H1 (cell line): ENCODE results near the gene IL27RA. TPM values are rescaled to one million over a fixed set of nuclear protein-coding genes. Genes with fewer than 3 reads are reported as not detected.

Experiments
- CTCF ChIA-PET: fragments of 300-600 bp; sonication (Branson Sonifier 250); formaldehyde crosslinking; loops from one replicate; lab custom pipeline; 2021; ENCODE audit not compliant: partially characterized antibody; lab: Charles Lee
- POLR2A ChIA-PET: fragments of 300-600 bp; sonication (Branson Sonifier 250); formaldehyde crosslinking; loops from one replicate; lab custom pipeline; 2021; ENCODE audit warnings: inconsistent platforms; ENCODE audit not compliant: partially characterized antibody; lab: Charles Lee
- DNase-seq, 2 experiments: peaks; one replicate each; pipeline versions ENCODE4 v3.0.0 to v3.0.0-alpha.2; 2010 to 2022; ENCODE audit warnings: low spot score in 2 of 2, low read depth in 1 of 2, mixed read lengths in 1 of 2
- FAIRE-seq: peaks from 2 replicates; lab custom pipeline; 2011; peaks lifted over from hg19 to GRCh38; lab: Jason Lieb, UNC
- H2AFZ ChIP-seq: 2 replicates; pipeline ENCODE4 v1.8.1; 2012; ENCODE audit warnings: low read length, inconsistent platforms
- H2AK5ac ChIP-seq: 2 replicates; pipeline ENCODE4 v1.6.1; 2013; ENCODE audit warnings: low read depth, low read length
- H2BK120ac ChIP-seq: replicated peaks from 2 replicates; pipeline ENCODE3; 2013; ENCODE audit warnings: low read depth, low read length, inconsistent platforms
- H2BK12ac ChIP-seq: 2 replicates; pipeline ENCODE4 v1.6.1; 2013; ENCODE audit warnings: low read depth, low read length
- H2BK15ac ChIP-seq: 2 replicates; pipeline ENCODE4 v1.6.1; 2013; ENCODE audit warnings: low read length
- H2BK20ac ChIP-seq: 2 replicates; pipeline ENCODE4 v1.6.1; 2013; ENCODE audit warnings: low read length
- H2BK5ac ChIP-seq: 2 replicates; pipeline ENCODE4 v1.6.1; 2013; ENCODE audit warnings: low read depth, low read length
- H3K14ac ChIP-seq: 2 replicates; pipeline ENCODE4 v1.6.1; 2013; ENCODE audit warnings: inconsistent platforms; ENCODE audit not compliant: insufficient read length
- H3K18ac ChIP-seq: 2 replicates; pipeline ENCODE4 v1.6.1; 2013; ENCODE audit warnings: low read length; ENCODE audit errors: extremely low read depth
- H3K23ac ChIP-seq: 2 replicates; pipeline ENCODE4 v1.6.1; 2013; ENCODE audit warnings: inconsistent platforms; ENCODE audit not compliant: insufficient read length
- H3K23me2 ChIP-seq: 2 replicates; pipeline ENCODE4 v1.6.1; 2013; ENCODE audit warnings: low read depth, low read length
- H3K27ac ChIP-seq: 2 replicates; pipeline ENCODE4 v1.6.1; 2011; ENCODE audit warnings: low read depth, low read length, inconsistent platforms
- H3K27me3 ChIP-seq, 4 experiments: replicated peaks in 1 of 4; 1 replicate in 1 of 4; 2 replicates in 3 of 4; pipeline versions ENCODE4 v1.6.1 to v1.8.1; 2011 to 2013; ENCODE audit warnings: low read length in 3 of 4, mild to moderate bottlenecking in 3 of 4, inconsistent platforms in 2 of 4, mixed read lengths in 2 of 4, moderate library complexity in 1 of 4; ENCODE audit not compliant: control insufficient read depth in 3 of 4, insufficient read depth in 3 of 4; ENCODE audit errors: extremely low read depth in 1 of 4
- H3K36me3 ChIP-seq, 4 experiments: 2 replicates each; pipeline versions ENCODE4 v1.6.1 to v1.8.1; 2011 to 2013; ENCODE audit warnings: mild to moderate bottlenecking in 4 of 4, low read length in 3 of 4, moderate library complexity in 2 of 4, control low read depth in 1 of 4, inconsistent platforms in 1 of 4; ENCODE audit not compliant: insufficient read depth in 4 of 4, control insufficient read depth in 2 of 4
- H3K4ac ChIP-seq: replicated peaks from 2 replicates; pipeline ENCODE3; 2013; ENCODE audit warnings: low read length, low read depth, mixed read lengths, inconsistent platforms; ENCODE audit not compliant: insufficient read length
- H3K4me1 ChIP-seq, 4 experiments: replicated peaks in 1 of 4; 1 replicate in 1 of 4; 2 replicates in 3 of 4; pipeline versions ENCODE4 v1.6.1 to v1.8.1; 2011 to 2013; ENCODE audit warnings: low read length in 3 of 4, inconsistent platforms in 2 of 4, mixed read lengths in 1 of 4; ENCODE audit not compliant: insufficient read depth in 4 of 4, control insufficient read depth in 3 of 4
- H3K4me2 ChIP-seq, 2 experiments: 2 replicates each; pipeline versions ENCODE4 v1.6.1 to v1.8.1; 2011 to 2013; ENCODE audit warnings: low read depth in 2 of 2, low read length in 2 of 2, control low read depth in 1 of 2, inconsistent platforms in 1 of 2, mild to moderate bottlenecking in 1 of 2; ENCODE audit not compliant: insufficient read depth in 1 of 2
- H3K4me3 ChIP-seq, 4 experiments: fragments of 200-600, 300-600 bp in 1 of 4; sonication (generic), shearing (Covaris generic), sonication (Bioruptor Twin) in 1 of 4; 2 replicates each; pipeline versions ENCODE4 v1.5.1 to v1.8.1; 2011 to 2016; ENCODE audit warnings: low read length in 4 of 4, low read depth in 3 of 4, control low read depth in 2 of 4, inconsistent platforms in 2 of 4, mild to moderate bottlenecking in 2 of 4, mixed read lengths in 1 of 4, moderate library complexity in 1 of 4; ENCODE audit not compliant: insufficient read depth in 2 of 4; ENCODE audit errors: extremely low read depth in 1 of 4
- H3K56ac ChIP-seq: replicated peaks from 2 replicates; pipeline ENCODE3; 2013; ENCODE audit warnings: low read depth, mild to moderate bottlenecking, mixed read lengths, low read length, inconsistent platforms; ENCODE audit not compliant: insufficient read length
- H3K79me1 ChIP-seq: 2 replicates; pipeline ENCODE4 v1.6.1; 2013; ENCODE audit warnings: low read depth, low read length, control low read depth
- H3K79me2 ChIP-seq, 2 experiments: 2 replicates each; pipeline versions ENCODE4 v1.6.1 to v1.8.1; 2012 to 2013; ENCODE audit warnings: low read length in 2 of 2, mild to moderate bottlenecking in 2 of 2, inconsistent platforms in 1 of 2; ENCODE audit not compliant: insufficient read depth in 2 of 2, control insufficient read depth in 1 of 2
- H3K9ac ChIP-seq, 4 experiments: replicated peaks in 1 of 4; 1 replicate in 1 of 4; 2 replicates in 3 of 4; pipeline versions ENCODE4 v1.6.1 to v1.8.1; 2011 to 2013; ENCODE audit warnings: low read depth in 3 of 4, low read length in 3 of 4, control low read depth in 2 of 4, mild to moderate bottlenecking in 2 of 4, moderate library complexity in 2 of 4, inconsistent platforms in 1 of 4; ENCODE audit errors: extremely low read depth in 1 of 4
- H3K9me3 ChIP-seq, 2 experiments: 2 replicates each; pipeline versions ENCODE4 v1.6.1 to v1.8.1; 2012 to 2013; ENCODE audit warnings: mild to moderate bottlenecking in 2 of 2, moderate library complexity in 2 of 2, control low read depth in 1 of 2, inconsistent platforms in 1 of 2, low read depth in 1 of 2, low read length in 1 of 2, mixed read lengths in 1 of 2; ENCODE audit not compliant: insufficient read depth in 2 of 2
- H4K20me1 ChIP-seq, 2 experiments: replicated peaks in 1 of 2; 2 replicates each; pipeline versions ENCODE3 to v1.8.1; 2011 to 2013; ENCODE audit warnings: inconsistent platforms in 2 of 2, low read length in 2 of 2, mild to moderate bottlenecking in 1 of 2; ENCODE audit not compliant: insufficient read depth in 2 of 2, control insufficient read depth in 1 of 2
- H4K5ac ChIP-seq: 2 replicates; pipeline ENCODE4 v1.6.1; 2013; ENCODE audit warnings: low read length, low read depth, mixed read lengths, inconsistent platforms; ENCODE audit not compliant: insufficient read length
- H4K8ac ChIP-seq: 2 replicates; pipeline ENCODE4 v1.8.0; 2013; ENCODE audit warnings: mild to moderate bottlenecking, moderate library complexity, low read length, inconsistent platforms; ENCODE audit not compliant: insufficient read depth; ENCODE audit errors: extremely low read depth
- H4K91ac ChIP-seq: replicated peaks from 2 replicates; pipeline ENCODE3; 2013; ENCODE audit warnings: low read length, mixed read lengths, inconsistent platforms; ENCODE audit not compliant: insufficient read length
- BACH1 ChIP-seq: IDR thresholded peaks from 2 replicates; pipeline ENCODE4 v1.6.1; 2012; ENCODE audit warnings: low read length, improper control_type of control experiment
- CHD1 ChIP-seq: IDR thresholded peaks from 2 replicates; pipeline ENCODE4 v1.6.1; 2012; ENCODE audit warnings: low read depth, low read length, improper control_type of control experiment
- MAFK ChIP-seq: IDR thresholded peaks from 2 replicates; pipeline ENCODE4 v1.6.1; 2012; ENCODE audit warnings: low read depth, mild to moderate bottlenecking, improper control_type of control experiment, low read length
- PHF8 ChIP-seq: fragments of 200-600 bp; sonication (generic); conservative IDR thresholded peaks from 2 replicates; pipeline ENCODE4 v1.7.1; 2012; ENCODE audit warnings: low read depth, mild to moderate bottlenecking, inconsistent platforms, low read length, moderate library complexity
- RNF2 ChIP-seq: fragments of 200-900, 300-1000 bp; sonication (generic); IDR thresholded peaks from 2 replicates; pipeline ENCODE4 v1.7.1; 2016; ENCODE audit warnings: borderline replicate concordance, low read depth, mild to moderate bottlenecking, antibody characterized with exemption, low read length; ENCODE audit not compliant: poor library complexity, severe bottlenecking; ENCODE audit errors: missing control alignments
- RXRA ChIP-seq: IDR thresholded peaks from 2 replicates; pipeline ENCODE4 v1.6.1; 2011; ENCODE audit warnings: low read depth, mild to moderate bottlenecking, low read length, moderate library complexity; ENCODE audit not compliant: insufficient read depth
- TAF7 ChIP-seq: optimal IDR thresholded peaks from 2 replicates; pipeline ENCODE3; 2011; ENCODE audit warnings: low read depth, mild to moderate bottlenecking, inconsistent platforms, low read length, moderate library complexity, borderline replicate concordance
- WGBS, 2 experiments: shearing (Covaris generic) in 1 of 2; methylation state at CpG; one replicate each; pipeline versions ENCODE4 v1.1.6 to v1.1.7; 2013 to 2015; ENCODE audit warnings: low lambda C conversion rate in 2 of 2, mixed read lengths in 2 of 2, inconsistent platforms in 1 of 2, low coverage in 1 of 2, missing lambda C conversion rate in 1 of 2; ENCODE audit not compliant: insufficient replicate concordance in 2 of 2, insufficient coverage in 1 of 2, insufficient read length in 1 of 2; ENCODE audit errors: extremely low coverage in 1 of 2, missing lambda C conversion rate in 1 of 2; 5-methylcytosine and 5-hydroxymethylcytosine counted together
- polyA plus RNA-seq, 7 experiments: library from polyadenylated mRNA; depleted of rRNA in 3 of 7; stranded (reverse) in 5 of 7; unstranded in 2 of 7; fragments of >200 nt in 5 of 7; fragments of 200-250 nt in 2 of 7; gene quantifications; 1 replicate in 5 of 7; 2 replicates in 1 of 7; 4 replicates in 1 of 7; pipeline versions ENCODE4 v1.2.1 to v1.2.3, GENCODE V29; 2011 to 2013; ENCODE audit warnings: missing spikeins in 2 of 7, mixed read lengths in 2 of 7
- total RNA-seq: library from RNA; stranded (reverse); fragmentation: NEBNext Ultra II Directional; extraction: Animal tissue kit (Norgen Biotek cat#: 25700); gene quantifications from 2 replicates; pipeline ENCODE4 v1.2.1, GENCODE V29; 2021

The IL27RA gene
- total and polyA plus RNA-seq, 2 of the 8 experiments (the other 6 are each of a cell fraction or from before 2014, with no cell fraction given) = 9.9 to 14.7 TPM

GRCh38 chr19:14094854-14095253, 63.3 kb downstream of the IL27RA start:
- H3K23me2 ChIP-seq = peaks cover 11% of the 10 kb centered on the region
- no peak overlapping the region for H3K23ac ChIP-seq
- H3K4me2 ChIP-seq = no peak overlapping the region
- H3K27me3 ChIP-seq = no peaks in the 10 kb centered on the region; a peak in 2 of 7 replicates
- H3K36me3 ChIP-seq = no peaks in the 10 kb centered on the region
- POLR2A ChIA-PET = interaction anchor here (0.9 to 1.2 kb wide), 3 partner anchors 13 to 143 kb away, joined by 3 to 4 read pairs (median 3); partner anchors contain the start of gene DCAF15
- no peak overlapping the region for H4K5ac ChIP-seq
- H4K20me1 ChIP-seq = peaks cover 0 to 7% of the 10 kb centered on the region in 2 experiments
- no peak overlapping the region for H2AK5ac ChIP-seq
- H3K4ac ChIP-seq = no peak overlapping the region
- DNase-seq (no peak), FAIRE-seq (no peak)
- H3K9me3 ChIP-seq = peaks cover 8% of the 10 kb centered on the region in 2 experiments; a peak in 3 of 4 replicates
- 88% methylated on average over 6 of the region's 7 CpGs; no CpG with 5 or more reads in 1 of the 2 experiments for WGBS, 2 experiments
- H3K27ac ChIP-seq = no peak overlapping the region
- no peak overlapping the region for H4K8ac ChIP-seq
- no peak overlapping the region for H4K91ac ChIP-seq
- CTCF ChIA-PET = interaction anchor here (0.6 to 7.6 kb wide), 4 partner anchors 9 to 1124 kb away, joined by 3 to 105 read pairs (median 6); partner anchors contain the start of gene PRKACA
- no peak overlapping the region for H2BK120ac ChIP-seq
- H3K14ac ChIP-seq = no peak overlapping the region
- no peak overlapping the region for H3K9ac ChIP-seq
- no peak overlapping the region for H2AFZ ChIP-seq
- no peak overlapping the region for H3K18ac ChIP-seq
- peaks cover 0 to 3% (median 0%) of the 10 kb centered on the region in 4 experiments; a peak in 1 of 7 replicates for H3K4me1 ChIP-seq
- no peak overlapping the region for H3K4me3 ChIP-seq
- H3K79me1 ChIP-seq = no peaks in the 10 kb centered on the region
- H3K56ac ChIP-seq = no peak overlapping the region
- no peaks in the 10 kb centered on the region for H3K79me2 ChIP-seq
- H2BK5ac ChIP-seq = no peak overlapping the region
- H2BK15ac ChIP-seq = no peak overlapping the region
- no peak overlapping the region for H2BK20ac ChIP-seq
- no peak overlapping the region for H2BK12ac ChIP-seq
- TF ChIP-seq CHD1 (no peak), RNF2 (no peak), PHF8 (no peak), TAF7 (no peak), RXRA (no peak), BACH1 (no peak), MAFK (no peak)
